ENCODE results near the gene ACTL7B. TPM values are rescaled to one million over a fixed set of nuclear protein-coding genes. Genes with fewer than 3 reads are reported as not detected.
A peak's percentile ranks its signal among the peaks of the same experiment; 100 is the strongest.

Gene ACTL7B
- total and polyA plus RNA-seq, 3 experiments from 2014 or later, result not detected

- Mint-ChIP-seq H3K4me1 (no peaks in the 10 kb centered on the region), H3K4me3 (no peak overlapping the region), H3K27ac (no peak overlapping the region), H3K36me3 (peaks cover 7 to 25% (median 16%) of the 10 kb centered on the region in 3 donors), H3K27me3 (no peaks in the 10 kb centered on the region), H3K9me3 (no peaks in the 10 kb centered on the region)
- POLR2A ChIA-PET, result no interaction called here
- CTCF ChIA-PET, result no interaction called here
- Histone ChIP-seq H3K4me1 (ENCODE audit: insufficient read depth, low read length) (no peaks in the 10 kb centered on the region), H3K4me3 (ENCODE audit: low read length) (no peak overlapping the region), H3K9me3 (ENCODE audit: low read length) (no peaks in the 10 kb centered on the region), H3K27me3 (ENCODE audit: insufficient read depth, low read length, poor library complexity, severe bottlenecking) (no peaks in the 10 kb centered on the region), H3K27ac (ENCODE audit: low read depth, low read length) (no peak overlapping the region), H3K36me3 (ENCODE audit: insufficient read depth, low read length) (no peaks in the 10 kb centered on the region)
- DNase-seq, result no peak
Measured at GRCh38 chr9:108865037-108865436, 9.3 kb upstream of the ACTL7B start.

GRCh38 chr9:108864446-108864845, 8.7 kb upstream of the ACTL7B start:
- Mint-ChIP-seq H3K9me3 (no peaks in the 10 kb centered on the region), H3K4me3 (no peak overlapping the region), H3K36me3 (peaks cover 6 to 23% (median 15%) of the 10 kb centered on the region in 3 donors), H3K4me1 (no peaks in the 10 kb centered on the region), H3K27me3 (no peaks in the 10 kb centered on the region), H3K27ac (no peak overlapping the region)
- POLR2A ChIA-PET, result no interaction called here
- CTCF ChIA-PET, result no interaction called here
- H3K4me3 ChIP-seq (ENCODE audit: low read length), result no peak overlapping the region
- H3K27me3 ChIP-seq (ENCODE audit: insufficient read depth, low read length, poor library complexity, severe bottlenecking), result no peaks in the 10 kb centered on the region
- no peak for DNase-seq
- no peaks in the 10 kb centered on the region for H3K4me1 ChIP-seq (ENCODE audit: insufficient read depth, low read length)
- H3K27ac ChIP-seq (ENCODE audit: low read depth, low read length), result no peak overlapping the region
- no peaks in the 10 kb centered on the region for H3K36me3 ChIP-seq (ENCODE audit: insufficient read depth, low read length)
- H3K9me3 ChIP-seq (ENCODE audit: low read length), result no peaks in the 10 kb centered on the region

- H3K4me1 Mint-ChIP-seq, result no peaks in the 10 kb centered on the region
- no peaks in the 10 kb centered on the region for H3K27me3 ChIP-seq (ENCODE audit: insufficient read depth, low read length, poor library complexity, severe bottlenecking)
Measured at GRCh38 chr9:108863891-108864290, 8.1 kb upstream of the ACTL7B start.

GRCh38 chr9:108861997-108862396, 6.2 kb upstream of the ACTL7B start, which contains the start of gene ACTL7A:
TSS of gene ACTL7A (plus strand) at chr9:108862266. CDS start at chr9:108862323, 57 bp downstream.
- peaks cover 4 to 7% of the 10 kb centered on the region in 2 donors for H3K27me3 Mint-ChIP-seq
- no peaks in the 10 kb centered on the region for H3K4me1 Mint-ChIP-seq
- no peaks in the 10 kb centered on the region for H3K9me3 Mint-ChIP-seq
- Histone ChIP-seq H3K27ac (ENCODE audit: low read depth, low read length) (no peak within 1 kb of the TSS), H3K4me1 (ENCODE audit: insufficient read depth, low read length) (no peaks in the 10 kb centered on the region), H3K4me3 (ENCODE audit: low read length) (no peak within 1 kb of the TSS), H3K36me3 (ENCODE audit: insufficient read depth, low read length) (no peaks in the 10 kb centered on the region), H3K27me3 (ENCODE audit: insufficient read depth, low read length, poor library complexity, severe bottlenecking) (no peaks in the 10 kb centered on the region), H3K9me3 (ENCODE audit: low read length) (no peaks in the 10 kb centered on the region)
- ChIA-PET POLR2A (no interaction called here), CTCF (no interaction called here)
- H3K4me3 Mint-ChIP-seq, result no peak within 1 kb of the TSS
- peaks cover under 1 to 4% (median 2%) of the 10 kb centered on the region in 3 donors for H3K36me3 Mint-ChIP-seq
- DNase-seq, result no peak
- peak within 1 kb of the TSS in 1 of 8 donors; percentile 68 for H3K27ac Mint-ChIP-seq

More at GRCh38 chr9:108863891-108864290, 8.1 kb upstream of the ACTL7B start:
- no peaks in the 10 kb centered on the region for H3K36me3 ChIP-seq (ENCODE audit: insufficient read depth, low read length)
- ChIA-PET CTCF (no interaction called here), POLR2A (no interaction called here)
- no peak overlapping the region for H3K27ac ChIP-seq (ENCODE audit: low read depth, low read length)
- Mint-ChIP-seq H3K27me3 (peaks cover 0 to 4% of the 10 kb centered on the region in 2 donors), H3K4me3 (no peak overlapping the region), H3K9me3 (no peaks in the 10 kb centered on the region), H3K36me3 (peaks cover 6 to 18% (median 14%) of the 10 kb centered on the region in 3 donors), H3K27ac (no peak overlapping the region)
- H3K9me3 ChIP-seq (ENCODE audit: low read length), result no peaks in the 10 kb centered on the region
- no peak for DNase-seq
- H3K4me1 ChIP-seq (ENCODE audit: insufficient read depth, low read length), result no peaks in the 10 kb centered on the region
- no peak overlapping the region for H3K4me3 ChIP-seq (ENCODE audit: low read length)

GRCh38 chr9:108861464-108861863, 5.7 kb upstream of the ACTL7B start:
- H3K27ac Mint-ChIP-seq, result peak overlapping the region in 1 of 8 donors; percentile 68
- H3K9me3 Mint-ChIP-seq, result no peaks in the 10 kb centered on the region
- H3K4me1 Mint-ChIP-seq, result no peaks in the 10 kb centered on the region
- CTCF ChIA-PET, result no interaction called here
- POLR2A ChIA-PET, result no interaction called here
- Histone ChIP-seq H3K4me3 (ENCODE audit: low read length) (no peak overlapping the region), H3K4me1 (ENCODE audit: insufficient read depth, low read length) (no peaks in the 10 kb centered on the region), H3K36me3 (ENCODE audit: insufficient read depth, low read length) (no peaks in the 10 kb centered on the region), H3K9me3 (ENCODE audit: low read length) (no peaks in the 10 kb centered on the region), H3K27ac (ENCODE audit: low read depth, low read length) (no peak overlapping the region), H3K27me3 (ENCODE audit: insufficient read depth, low read length, poor library complexity, severe bottlenecking) (no peaks in the 10 kb centered on the region)
- H3K27me3 Mint-ChIP-seq, result peaks cover 4 to 7% of the 10 kb centered on the region in 2 donors
- H3K36me3 Mint-ChIP-seq, result peaks cover 0 to 4% (median 2%) of the 10 kb centered on the region in 3 donors
- DNase-seq, result no peak
- no peak overlapping the region for H3K4me3 Mint-ChIP-seq

- Mint-ChIP-seq H3K36me3 (peaks cover 0 to 4% (median 0%) of the 10 kb centered on the region in 3 donors), H3K27me3 (peaks cover 4 to 7% of the 10 kb centered on the region in 2 donors), H3K4me1 (no peaks in the 10 kb centered on the region), H3K27ac (no peak overlapping the region), H3K9me3 (no peaks in the 10 kb centered on the region), H3K4me3 (no peak overlapping the region)
- no peaks in the 10 kb centered on the region for H3K4me1 ChIP-seq (ENCODE audit: insufficient read depth, low read length)
- ChIA-PET POLR2A (no interaction called here), CTCF (no interaction called here)
- no peaks in the 10 kb centered on the region for H3K9me3 ChIP-seq (ENCODE audit: low read length)
- no peak overlapping the region for H3K27ac ChIP-seq (ENCODE audit: low read depth, low read length)
- H3K36me3 ChIP-seq (ENCODE audit: insufficient read depth, low read length), result no peaks in the 10 kb centered on the region
- no peak overlapping the region for H3K4me3 ChIP-seq (ENCODE audit: low read length)
- H3K27me3 ChIP-seq (ENCODE audit: insufficient read depth, low read length, poor library complexity, severe bottlenecking), result no peaks in the 10 kb centered on the region
- no peak for DNase-seq
Measured at GRCh38 chr9:108860764-108861163, 5.0 kb upstream of the ACTL7B start.

- peaks cover 0 to 4% (median 0%) of the 10 kb centered on the region in 3 donors for H3K36me3 Mint-ChIP-seq
- no peak overlapping the region for H3K27ac Mint-ChIP-seq
- H3K4me3 Mint-ChIP-seq, result no peak overlapping the region
- no peak for DNase-seq
- POLR2A ChIA-PET, result no interaction called here
- CTCF ChIA-PET, result no interaction called here
- H3K4me1 Mint-ChIP-seq, result no peaks in the 10 kb centered on the region
- Histone ChIP-seq H3K9me3 (ENCODE audit: low read length) (no peaks in the 10 kb centered on the region), H3K4me1 (ENCODE audit: insufficient read depth, low read length) (no peaks in the 10 kb centered on the region), H3K27me3 (ENCODE audit: insufficient read depth, low read length, poor library complexity, severe bottlenecking) (no peaks in the 10 kb centered on the region), H3K36me3 (ENCODE audit: insufficient read depth, low read length) (no peaks in the 10 kb centered on the region), H3K4me3 (ENCODE audit: low read length) (no peak overlapping the region), H3K27ac (ENCODE audit: low read depth, low read length) (no peak overlapping the region)
- no peaks in the 10 kb centered on the region for H3K9me3 Mint-ChIP-seq
- peaks cover 4 to 7% of the 10 kb centered on the region in 2 donors for H3K27me3 Mint-ChIP-seq
Measured at GRCh38 chr9:108860354-108860753, 4.6 kb upstream of the ACTL7B start.

- Mint-ChIP-seq H3K27me3 (peaks cover 4 to 7% of the 10 kb centered on the region in 2 donors), H3K9me3 (no peaks in the 10 kb centered on the region), H3K36me3 (peaks cover 0 to 4% (median 0%) of the 10 kb centered on the region in 3 donors), H3K27ac (peak overlapping the region in 1 of 8 donors; percentile 9), H3K4me1 (no peaks in the 10 kb centered on the region), H3K4me3 (no peak overlapping the region)
- CTCF ChIA-PET, result no interaction called here
- no peaks in the 10 kb centered on the region for H3K27me3 ChIP-seq (ENCODE audit: insufficient read depth, low read length, poor library complexity, severe bottlenecking)
- H3K4me1 ChIP-seq (ENCODE audit: insufficient read depth, low read length), result no peaks in the 10 kb centered on the region
- H3K36me3 ChIP-seq (ENCODE audit: insufficient read depth, low read length), result no peaks in the 10 kb centered on the region
- H3K4me3 ChIP-seq (ENCODE audit: low read length), result no peak overlapping the region
- no peak for DNase-seq
- POLR2A ChIA-PET, result no interaction called here
- H3K9me3 ChIP-seq (ENCODE audit: low read length), result no peaks in the 10 kb centered on the region
- H3K27ac ChIP-seq (ENCODE audit: low read depth, low read length), result no peak overlapping the region
Measured at GRCh38 chr9:108859459-108860114, 3.8 kb upstream of the ACTL7B start.

Measured in CD8-positive, alpha-beta memory T cell (primary cell).